ENCODE data around the gene FIP1L1. TPM values are rescaled to one million over a fixed set of nuclear protein-coding genes. Genes with fewer than 3 reads are reported as not detected.

Gene FIP1L1
- total RNA-seq, 1 donor from 2014 or later = 57.8 TPM

- peaks cover 54% of the 10 kb centered on the region for H3K4me1 Mint-ChIP-seq (ENCODE audit: unreplicated experiment)
- DNase-seq (ENCODE audit: extremely low spot score, unreplicated experiment) = no peak
- no peak overlapping the region for H3K4me3 Mint-ChIP-seq (ENCODE audit: unreplicated experiment)
- no peaks in the 10 kb centered on the region for H3K27me3 Mint-ChIP-seq (ENCODE audit: unreplicated experiment)
- H3K9me3 Mint-ChIP-seq (ENCODE audit: unreplicated experiment) = peaks cover 11% of the 10 kb centered on the region
- peak overlapping the region; percentile 85 for H3K27ac Mint-ChIP-seq (ENCODE audit: unreplicated experiment)
- no peak for TF ChIP-seq CTCF (IDR thresholded peaks at IDR 0.05)
- H3K36me3 Mint-ChIP-seq (ENCODE audit: unreplicated experiment) = peaks cover 9% of the 10 kb centered on the region
These were observed 99.0 kb downstream of the FIP1L1 start for GRCh38 chr4:53476232-53477037.

- no peak for TF ChIP-seq CTCF (IDR thresholded peaks at IDR 0.05)
- Mint-ChIP-seq H3K9me3 (ENCODE audit: unreplicated experiment) (peaks cover 11% of the 10 kb centered on the region), H3K27ac (ENCODE audit: unreplicated experiment) (peak overlapping the region; percentile 85), H3K27me3 (ENCODE audit: unreplicated experiment) (no peaks in the 10 kb centered on the region), H3K4me3 (ENCODE audit: unreplicated experiment) (no peak overlapping the region), H3K4me1 (ENCODE audit: unreplicated experiment) (peaks cover 54% of the 10 kb centered on the region), H3K36me3 (ENCODE audit: unreplicated experiment) (peaks cover 9% of the 10 kb centered on the region)
- no peak for DNase-seq (ENCODE audit: extremely low spot score, unreplicated experiment)
These were observed 99.7 kb downstream of the FIP1L1 start for GRCh38 chr4:53477038-53477565.

GRCh38 chr4:53477636-53478035, 100.2 kb downstream of the FIP1L1 start:
- peaks cover 9% of the 10 kb centered on the region for H3K36me3 Mint-ChIP-seq (ENCODE audit: unreplicated experiment)
- peaks cover 54% of the 10 kb centered on the region for H3K4me1 Mint-ChIP-seq (ENCODE audit: unreplicated experiment)
- TF ChIP-seq CTCF (IDR thresholded peaks at IDR 0.05) = no peak
- H3K4me3 Mint-ChIP-seq (ENCODE audit: unreplicated experiment) = no peak overlapping the region
- peaks cover 9% of the 10 kb centered on the region for H3K9me3 Mint-ChIP-seq (ENCODE audit: unreplicated experiment)
- H3K27me3 Mint-ChIP-seq (ENCODE audit: unreplicated experiment) = no peaks in the 10 kb centered on the region
- no peak for DNase-seq (ENCODE audit: extremely low spot score, unreplicated experiment)
- H3K27ac Mint-ChIP-seq (ENCODE audit: unreplicated experiment) = peak overlapping the region; percentile 85

GRCh38 chr4:53478671-53479456, 101.4 kb downstream of the FIP1L1 start:
- DNase-seq (ENCODE audit: extremely low spot score, unreplicated experiment) = no peak
- H3K4me3 Mint-ChIP-seq (ENCODE audit: unreplicated experiment) = no peak overlapping the region
- peaks cover 3% of the 10 kb centered on the region for H3K36me3 Mint-ChIP-seq (ENCODE audit: unreplicated experiment)
- H3K27me3 Mint-ChIP-seq (ENCODE audit: unreplicated experiment) = no peaks in the 10 kb centered on the region
- no peaks in the 10 kb centered on the region for H3K9me3 Mint-ChIP-seq (ENCODE audit: unreplicated experiment)
- no peak for TF ChIP-seq CTCF (IDR thresholded peaks at IDR 0.05)
- peak overlapping the region; percentile 44 for H3K27ac Mint-ChIP-seq (ENCODE audit: unreplicated experiment)
- peaks cover 54% of the 10 kb centered on the region for H3K4me1 Mint-ChIP-seq (ENCODE audit: unreplicated experiment)

Data from osteocyte (in vitro differentiated cells).